ENCODE data around the gene ARL14. TPM values are rescaled to one million over a fixed set of nuclear protein-coding genes. Genes with fewer than 3 reads are reported as not detected.
A peak's percentile ranks its signal among the peaks of the same experiment; 100 is the strongest.

ARL14 gene
- polyA plus RNA-seq, 1 donor (not counting 4 experiments of a cell fraction or from before 2014, with no cell fraction given), result 1.6 TPM

DNA sequence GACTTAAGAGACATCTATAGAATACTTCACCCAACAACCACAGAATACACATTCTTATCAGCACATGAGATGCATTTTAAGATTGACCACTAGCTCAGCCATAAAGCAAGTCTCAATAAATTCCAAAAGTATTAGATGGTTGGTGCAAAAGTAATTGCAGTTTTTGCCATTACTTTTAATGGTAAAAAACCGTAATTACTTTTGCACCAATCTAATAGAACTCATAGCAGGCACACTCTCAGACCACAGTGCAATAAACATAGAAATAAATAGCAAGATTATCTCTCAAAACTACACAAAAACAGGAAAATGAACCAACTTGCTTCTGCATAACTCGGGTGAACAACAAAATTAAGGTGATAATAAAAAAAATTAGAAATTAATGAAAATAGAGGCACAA lies 45.4 kb downstream of the ARL14 start:
- Histone ChIP-seq H3K36me3 (ENCODE audit: control insufficient read depth in 2 of 2, extremely low read depth in 1 of 2, insufficient read depth in 2 of 2, low read length in 2 of 2) (no peaks in the 10 kb centered on the region), H3K9ac (ENCODE audit: control insufficient read depth, extremely low read depth, insufficient read depth, low read length) (no peak overlapping the region), H3K27me3 (ENCODE audit: control insufficient read depth, extremely low read depth, insufficient read depth, low read length) (no peaks in the 10 kb centered on the region), H3K27ac (ENCODE audit: control insufficient read depth, insufficient read depth, low read length) (no peak overlapping the region), H3K9me1 (ENCODE audit: control insufficient read depth, extremely low read depth, insufficient read depth, low read length) (no peaks in the 10 kb centered on the region), H3K4me1 (ENCODE audit: control insufficient read depth, extremely low read depth, insufficient read depth, low read length) (peaks cover 9% of the 10 kb centered on the region), H3K79me2 (ENCODE audit: control insufficient read depth, insufficient read depth, low read length) (no peaks in the 10 kb centered on the region), H4K20me1 (ENCODE audit: control insufficient read depth, extremely low read depth, insufficient read depth, low read length) (no peaks in the 10 kb centered on the region), H3K4me2 (ENCODE audit: control insufficient read depth, extremely low read depth, insufficient read depth, low read depth, low read length) (no peak overlapping the region), H3K9me3 (ENCODE audit: control insufficient read depth, low read depth, low read length) (no peaks in the 10 kb centered on the region), H3K4me3 (ENCODE audit: control insufficient read depth in 2 of 3, extremely low read depth in 1 of 3, insufficient read depth in 2 of 3, low read depth in 1 of 3, low read length in 3 of 3) (no peak overlapping the region), H2AFZ (ENCODE audit: control insufficient read depth, low read length) (no peak overlapping the region)
- no peak for TF ChIP-seq EZH2 (IDR thresholded peaks at IDR 0.05; ENCODE audit: low read length)
- no peak for TF ChIP-seq CTCF (optimal IDR thresholded peaks at IDR 0.05 in 1 of 3, IDR thresholded peaks at IDR 0.05 in 1 of 3, conservative IDR thresholded peaks at IDR 0.05 in 1 of 3; ENCODE audit: extremely low read depth in 1 of 3, insufficient read depth in 2 of 3, low read length in 3 of 3)
- dilution Hi-C loops (cut with MboI; ENCODE audit: extremely low pct_ligation_motif_present, low sequenced_read_pairs), result loop anchor here (25.0 kb wide), 1 partner anchor 215 kb away; no protein-coding TSS in a partner anchor
- FAIRE-seq (no peak), DNase-seq (ENCODE audit: low read depth, low spot score) (no peak)

DNA sequence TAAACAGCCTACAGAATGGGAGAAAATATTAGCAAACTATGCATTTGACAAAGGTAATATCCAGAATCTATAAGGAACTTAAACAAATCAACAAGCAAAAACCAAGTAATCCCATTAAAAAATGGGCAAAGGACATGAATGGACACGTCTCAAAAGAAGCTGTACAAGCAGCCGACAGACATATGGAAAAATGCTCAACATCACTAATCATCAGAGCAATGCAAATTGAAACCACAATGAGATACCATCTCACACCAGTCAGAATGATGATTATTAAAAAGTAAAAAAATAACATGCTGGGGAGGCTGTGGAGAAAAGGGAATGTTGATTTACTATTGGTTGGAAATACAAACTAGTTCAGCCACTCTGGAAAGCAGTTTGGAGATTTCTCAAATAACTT lies 48.4 kb downstream of the ARL14 start:
- Histone ChIP-seq H3K9me3 (ENCODE audit: control insufficient read depth, low read depth, low read length) (no peaks in the 10 kb centered on the region), H3K4me2 (ENCODE audit: control insufficient read depth, extremely low read depth, insufficient read depth, low read depth, low read length) (peak overlapping the region; percentile 29), H3K9ac (ENCODE audit: control insufficient read depth, extremely low read depth, insufficient read depth, low read length) (no peak overlapping the region), H2AFZ (ENCODE audit: control insufficient read depth, low read length) (no peak overlapping the region), H3K79me2 (ENCODE audit: control insufficient read depth, insufficient read depth, low read length) (no peaks in the 10 kb centered on the region), H3K4me1 (ENCODE audit: control insufficient read depth, extremely low read depth, insufficient read depth, low read length) (no peaks in the 10 kb centered on the region), H3K27me3 (ENCODE audit: control insufficient read depth, extremely low read depth, insufficient read depth, low read length) (no peaks in the 10 kb centered on the region), H3K4me3 (ENCODE audit: control insufficient read depth in 2 of 3, extremely low read depth in 1 of 3, insufficient read depth in 2 of 3, low read depth in 1 of 3, low read length in 3 of 3) (no peak overlapping the region), H3K27ac (ENCODE audit: control insufficient read depth, insufficient read depth, low read length) (no peak overlapping the region), H3K36me3 (ENCODE audit: control insufficient read depth in 2 of 2, extremely low read depth in 1 of 2, insufficient read depth in 2 of 2, low read length in 2 of 2) (no peaks in the 10 kb centered on the region), H3K9me1 (ENCODE audit: control insufficient read depth, extremely low read depth, insufficient read depth, low read length) (no peaks in the 10 kb centered on the region), H4K20me1 (ENCODE audit: control insufficient read depth, extremely low read depth, insufficient read depth, low read length) (no peaks in the 10 kb centered on the region)
- DNase-seq (ENCODE audit: low read depth, low spot score) (peak; percentile 28), FAIRE-seq (peak; percentile 56)
- no peak for TF ChIP-seq EZH2 (IDR thresholded peaks at IDR 0.05; ENCODE audit: low read length)
- dilution Hi-C loops (cut with MboI; ENCODE audit: extremely low pct_ligation_motif_present, low sequenced_read_pairs), result no loop called here

Small RNAs within 50 kb of the gene (small RNA-seq; reads per million reads assigned to genes)
- 0 reads per million in 3 experiments for gene RF00139 (ENCODE audit: insufficient read length in 3 of 3, low read depth in 3 of 3, low replicate concordance in 1 of 3)

Other genes starting within 250 kb of the ARL14 start
- gene TRIM59, start 227.4 kb upstream of the ARL14 start, polyA plus RNA-seq, result 4.2 to 8.0 TPM (median 6.3 TPM) in 3 replicates
- gene KPNA4, start 111.6 kb upstream of the ARL14 start, polyA plus RNA-seq, result 25.4 to 42.0 TPM (median 34.2 TPM) in 3 replicates
- 0.52 to 0.61 TPM (median 0.58 TPM) in 3 replicates for gene PPM1L, start 79.1 kb downstream of the ARL14 start, polyA plus RNA-seq